GM12878 (cell line): ENCODE data around the gene CNGA1. TPM values are rescaled to one million over a fixed set of nuclear protein-coding genes. Genes with fewer than 3 reads are reported as not detected.

ENCODE experiments used
- CREB1 ChIP-seq: IDR thresholded peaks from 2 replicates; pipeline ENCODE4 v1.6.1; 2012; ENCODE audit warnings: low read depth, mild to moderate bottlenecking, inconsistent platforms
- EP300 ChIP-seq, 2 experiments: fragments of 150-350 bp in 1 of 2; IDR thresholded peaks; 2 replicates each; pipeline ENCODE4 v1.6.1; 2011 to 2012; ENCODE audit warnings: low read depth in 2 of 2, low read length in 2 of 2, borderline replicate concordance in 1 of 2, improper control_type of control experiment in 1 of 2, inconsistent platforms in 1 of 2; ENCODE audit not compliant: control insufficient read depth in 1 of 2
- EZH2 ChIP-seq: IDR thresholded peaks from 2 replicates; pipeline ENCODE4 v1.6.1; 2012; ENCODE audit warnings: low read depth, mild to moderate bottlenecking, control low read depth, inconsistent platforms, low read length, borderline replicate concordance; ENCODE audit not compliant: control insufficient read depth
- FOXK2 ChIP-seq: fragments of 450-650 bp; IDR thresholded peaks from 2 replicates; pipeline ENCODE4 v1.6.1; 2017; ENCODE audit warnings: mild to moderate bottlenecking, moderate library complexity
- GABPA ChIP-seq: IDR thresholded peaks from 2 replicates; pipeline ENCODE4 v1.6.1; 2014; ENCODE audit warnings: antibody characterized with exemption, low read depth, mild to moderate bottlenecking, inconsistent platforms
- HDAC2 ChIP-seq: fragments of 200-600 bp; sonication (generic); IDR thresholded peaks from 2 replicates; pipeline ENCODE4 v1.6.1; 2017
- IRF3 ChIP-seq: fragments of 450-650 bp; IDR thresholded peaks from 2 replicates; pipeline ENCODE4 v1.6.1; 2014; ENCODE audit warnings: mild to moderate bottlenecking
- IRF4 ChIP-seq: IDR thresholded peaks from 2 replicates; pipeline ENCODE4 v1.6.1; 2011; ENCODE audit warnings: low read depth, low read length
- KAT2A ChIP-seq: conservative IDR thresholded peaks from 2 replicates; pipeline ENCODE4 v1.6.1; 2011; ENCODE audit warnings: low read depth, low read length; ENCODE audit not compliant: control insufficient read depth
- NFIC ChIP-seq: IDR thresholded peaks from 2 replicates; pipeline ENCODE4 v1.6.1; 2012; ENCODE audit warnings: low read depth, mild to moderate bottlenecking, inconsistent platforms, low read length, moderate library complexity
- NFXL1 ChIP-seq: fragments of 450-650 bp; IDR thresholded peaks from 2 replicates; pipeline ENCODE4 v1.6.1; 2017; ENCODE audit warnings: antibody characterized with exemption, mild to moderate bottlenecking, borderline replicate concordance
- NFYB ChIP-seq: IDR thresholded peaks from 2 replicates; pipeline ENCODE4 v1.6.1; 2011; ENCODE audit warnings: low read depth, mild to moderate bottlenecking, low read length, improper control_type of control experiment, moderate library complexity; ENCODE audit not compliant: insufficient read depth
- PBX3 ChIP-seq: IDR thresholded peaks from 2 replicates; pipeline ENCODE4 v1.6.1; 2011; ENCODE audit warnings: mild to moderate bottlenecking, low read depth, low read length, moderate library complexity; ENCODE audit not compliant: insufficient replicate concordance
- POLR2AphosphoS2 ChIP-seq: IDR thresholded peaks from 2 replicates; pipeline ENCODE4 v1.6.1; 2011; ENCODE audit warnings: low read depth, mild to moderate bottlenecking, low read length, improper control_type of control experiment, moderate library complexity
- RAD51 ChIP-seq: fragments of 450-650 bp; IDR thresholded peaks from 2 replicates; pipeline ENCODE4 v1.6.1; 2016; ENCODE audit warnings: moderate library complexity, mild to moderate bottlenecking, inconsistent platforms
- SIX5 ChIP-seq: IDR thresholded peaks from 2 replicates; pipeline ENCODE4 v1.6.1; 2011; ENCODE audit warnings: mild to moderate bottlenecking, low read depth, low read length, moderate library complexity; ENCODE audit not compliant: severe bottlenecking
- SMAD5 ChIP-seq: IDR thresholded peaks from 2 replicates; pipeline ENCODE4 v1.6.1; 2016; ENCODE audit warnings: antibody characterized with exemption, low read depth
- TCF3 ChIP-seq: IDR thresholded peaks from 2 replicates; pipeline ENCODE4 v1.6.1; 2012; ENCODE audit warnings: low read depth, mild to moderate bottlenecking, low read length, borderline replicate concordance; ENCODE audit not compliant: insufficient read depth
- USF1 ChIP-seq: IDR thresholded peaks from 2 replicates; pipeline ENCODE4 v1.6.1; 2011; ENCODE audit warnings: borderline replicate concordance, low read depth, mild to moderate bottlenecking, moderate library complexity, mixed read lengths, low read length; ENCODE audit not compliant: insufficient read depth; ENCODE audit errors: extremely low read length
- ZBED1 ChIP-seq: IDR thresholded peaks from 2 replicates; pipeline ENCODE4 v1.6.1; 2016; ENCODE audit warnings: borderline replicate concordance
- ZBTB11 ChIP-seq: fragments of 450-650 bp; formaldehyde crosslinking; IDR thresholded peaks from 2 replicates; pipeline ENCODE4 v1.5.0; 2022; ENCODE audit warnings: mild to moderate bottlenecking, missing genetic modification characterization
- ZNF384 ChIP-seq: IDR thresholded peaks from 2 replicates; pipeline ENCODE4 v1.6.1; 2012; ENCODE audit warnings: low read depth, mild to moderate bottlenecking, low read length, improper control_type of control experiment, borderline replicate concordance
- polyA plus RNA-seq, 11 experiments: library from polyadenylated mRNA; depleted of rRNA in 4 of 11; unstranded in 6 of 11; stranded (reverse) in 5 of 11; fragments of >200 nt; fragmentation: Nextera tagmentation in 4 of 11; fragmentation: Illumina TruSeq in 1 of 11; extraction: Ambion mirVana in 4 of 11; extraction: Trizol in 1 of 11; gene quantifications; 1 replicate in 1 of 11; 2 replicates in 10 of 11; pipeline versions ENCODE4 v1.2.1 to v1.2.3, GENCODE V29; 2011 to 2016; ENCODE audit warnings: inconsistent platforms in 2 of 11, missing spikeins in 2 of 11, low read depth in 1 of 11
- total RNA-seq, 4 experiments: library from RNA; depleted of rRNA in 3 of 4; stranded (reverse); fragments of >200 nt in 3 of 4; fragmentation: Illumina TruSeq in 1 of 4; extraction: Trizol in 1 of 4; gene quantifications; 2 replicates each; pipeline versions ENCODE4 v1.2.1 to v1.2.3, GENCODE V29; 2013 to 2021

CNGA1 gene
- total and polyA plus RNA-seq, 10 of the 15 experiments (the other 5 are each of a cell fraction or from before 2014, with no cell fraction given): 0.38 to 14.2 (median 5.1) TPM

- no peak for TF ChIP-seq ZBED1
- TF ChIP-seq POLR2AphosphoS2: no peak
- TF ChIP-seq TCF3: 0 out of 2 replicates have a peak, but pooled peaks have one; percentile 4
- TF ChIP-seq NFYB: no peak
- 0 out of 2 replicates have a peak, but pooled peaks have one; percentile 50 for TF ChIP-seq IRF4
- TF ChIP-seq HDAC2: no peak
- TF ChIP-seq NFIC: no peak
- TF ChIP-seq SMAD5: peak; percentile 56; the same call in 1 of the 2 replicates
- TF ChIP-seq EZH2: no peak
- peak; percentile 90 for TF ChIP-seq SIX5
- peak; percentile 56 for TF ChIP-seq ZBTB11 (CRISPR knock-in tag)
- TF ChIP-seq PBX3: no peak
- TF ChIP-seq EP300 (IDR thresholded peaks at IDR 0.05; ENCODE audit: borderline replicate concordance in 1 of 2, control insufficient read depth in 1 of 2, low read depth in 2 of 2, low read length in 2 of 2): no peak
- TF ChIP-seq FOXK2: no peak
- TF ChIP-seq NFXL1: no peak
- TF ChIP-seq KAT2A: no peak
- no peak for TF ChIP-seq ZNF384
- peak; percentile 93 for TF ChIP-seq GABPA
- peak; percentile 58 for TF ChIP-seq RAD51
- TF ChIP-seq IRF3: no peak
- peak; percentile 93 for TF ChIP-seq CREB1
- TF ChIP-seq USF1: peak; percentile 59
Measured at GRCh38 chr4:47914220-47914925, 102.1 kb downstream of the CNGA1 start, which contains the start of gene NFXL1 (continued).
